Mesendoderm (in vitro differentiated cells): ENCODE measurements around the gene THAP5.
"Not testable (repeated sequence)": the region's sequence is repeated elsewhere in the genome, so short reads cannot be mapped to it uniquely, and the experiment has no call there.

Experiments used
- DNase-seq: peaks from one replicate; pipeline ENCODE4 v3.0.0; 2013
- H2AK5ac ChIP-seq: 2 replicates; pipeline ENCODE4 v1.6.1; 2013; ENCODE audit warnings: low read length, inconsistent platforms
- H2BK120ac ChIP-seq: 2 replicates; pipeline ENCODE4 v1.6.1; 2013; ENCODE audit warnings: low read depth, mild to moderate bottlenecking, low read length, moderate library complexity, mixed read lengths
- H2BK15ac ChIP-seq: replicated peaks from 2 replicates; pipeline ENCODE4 v1.6.1; 2013; ENCODE audit warnings: low read depth, mild to moderate bottlenecking, moderate library complexity
- H2BK5ac ChIP-seq: 2 replicates; pipeline ENCODE4 v1.6.1; 2013; ENCODE audit warnings: low read length, inconsistent platforms
- H3K18ac ChIP-seq: 2 replicates; pipeline ENCODE4 v1.6.1; 2013; ENCODE audit warnings: mild to moderate bottlenecking, low read length, mixed read lengths
- H3K23ac ChIP-seq: one replicate; pipeline ENCODE4 v1.6.1; 2013; ENCODE audit warnings: low read length
- H3K27ac ChIP-seq: 2 replicates; pipeline ENCODE4 v1.5.1; 2013; ENCODE audit warnings: low read depth, mild to moderate bottlenecking, inconsistent platforms, low read length, moderate library complexity
- H3K27me3 ChIP-seq: 2 replicates; pipeline ENCODE4 v1.6.1; 2013; ENCODE audit warnings: low read length, control low read depth, mild to moderate bottlenecking, inconsistent platforms; ENCODE audit not compliant: insufficient read depth, poor library complexity
- H3K36me3 ChIP-seq: 2 replicates; pipeline ENCODE4 v1.6.1; 2013; ENCODE audit warnings: low read length, inconsistent platforms; ENCODE audit not compliant: control insufficient read depth, insufficient read depth
- H3K4ac ChIP-seq: one replicate; pipeline ENCODE4 v1.6.1; 2013; ENCODE audit warnings: low read depth, mild to moderate bottlenecking, low read length, moderate library complexity
- H3K4me1 ChIP-seq: 2 replicates; pipeline ENCODE4 v1.6.1; 2013; ENCODE audit warnings: low read depth, low read length, inconsistent platforms; ENCODE audit not compliant: control insufficient read depth
- H3K4me2 ChIP-seq: 2 replicates; pipeline ENCODE4 v1.6.1; 2013; ENCODE audit warnings: low read length
- H3K4me3 ChIP-seq: 2 replicates; pipeline ENCODE4 v1.5.1; 2013; ENCODE audit warnings: mild to moderate bottlenecking, low read length
- H3K56ac ChIP-seq: one replicate; pipeline ENCODE4 v1.6.1; 2013; ENCODE audit warnings: low read length
- H3K79me1 ChIP-seq: 2 replicates; pipeline ENCODE4 v1.6.1; 2013; ENCODE audit warnings: low read length, inconsistent platforms
- H3K79me2 ChIP-seq: 2 replicates; pipeline ENCODE4 v1.6.1; 2013; ENCODE audit warnings: mild to moderate bottlenecking, low read length; ENCODE audit not compliant: control insufficient read depth, insufficient read depth
- H3K9ac ChIP-seq: 2 replicates; pipeline ENCODE4 v1.6.1; 2013; ENCODE audit warnings: low read length, inconsistent platforms
- H4K5ac ChIP-seq: one replicate; pipeline ENCODE4 v1.6.1; 2013; ENCODE audit warnings: low read length
- H4K8ac ChIP-seq: one replicate; pipeline ENCODE4 v1.6.1; 2013; ENCODE audit warnings: low read depth, mild to moderate bottlenecking, control low read depth, low read length, moderate library complexity
- WGBS: extraction: QIAGEN DNeasy Blood & Tissue Kit; methylation state at CpG from one replicate; pipeline ENCODE4 v1.1.7; 2013; ENCODE audit warnings: low lambda C conversion rate, missing lambda C conversion rate; ENCODE audit not compliant: insufficient coverage; ENCODE audit errors: extremely low coverage; 5-methylcytosine and 5-hydroxymethylcytosine counted together

THAP5 gene

GRCh38 chr7:108556665-108557064, 12.8 kb downstream of the THAP5 start:
- H3K56ac ChIP-seq, H2BK120ac ChIP-seq, H3K4me1 ChIP-seq, H4K8ac ChIP-seq, H4K5ac ChIP-seq, H3K4ac ChIP-seq, H3K23ac ChIP-seq, H3K27me3 ChIP-seq, H3K27ac ChIP-seq, H3K4me2 ChIP-seq, DNase-seq, H3K36me3 ChIP-seq, H3K4me3 ChIP-seq, H3K79me1 ChIP-seq, H3K18ac ChIP-seq, H3K79me2 ChIP-seq, H2BK15ac ChIP-seq, H2BK5ac ChIP-seq, H3K9ac ChIP-seq, H2AK5ac ChIP-seq: not testable (repeated sequence)

GRCh38 chr7:108548141-108548896, 21.2 kb downstream of the THAP5 start:
- not testable (repeated sequence) for H3K79me2 ChIP-seq, H3K36me3 ChIP-seq, H3K18ac ChIP-seq, H3K27ac ChIP-seq, H2BK120ac ChIP-seq, H3K4ac ChIP-seq, H3K23ac ChIP-seq, H4K8ac ChIP-seq, H2BK15ac ChIP-seq, H3K4me1 ChIP-seq, H3K27me3 ChIP-seq, DNase-seq, H3K56ac ChIP-seq, H2BK5ac ChIP-seq, H2AK5ac ChIP-seq, H3K4me3 ChIP-seq, H3K4me2 ChIP-seq, H3K9ac ChIP-seq, H3K79me1 ChIP-seq, H4K5ac ChIP-seq
- no CpG with 5 or more reads among the region's 2 CpGs for WGBS

GRCh38 chr7:108541478-108541877, 28.0 kb downstream of the THAP5 start:
- Histone ChIP-seq H2AK5ac (no peak overlapping the region), H2BK5ac (no peak overlapping the region), H4K8ac (no peak overlapping the region), H3K23ac (no peak overlapping the region), H2BK15ac (no peak overlapping the region), H4K5ac (no peak overlapping the region), H3K27ac (no peak overlapping the region), H3K79me1 (no peaks in the 10 kb centered on the region), H3K4ac (no peak overlapping the region), H3K4me2 (no peak overlapping the region), H3K18ac (no peak overlapping the region), H3K4me3 (no peak overlapping the region), H3K9ac (no peak overlapping the region), H3K56ac (no peak overlapping the region), H3K79me2 (no peaks in the 10 kb centered on the region), H3K27me3 (no peaks in the 10 kb centered on the region), H3K36me3 (no peaks in the 10 kb centered on the region), H2BK120ac (no peak overlapping the region), H3K4me1 (no peaks in the 10 kb centered on the region)
- 100% methylated on average over 1 of the region's 2 CpGs for WGBS
- DNase-seq: no peak

GRCh38 chr7:108538685-108539084, 30.8 kb downstream of the THAP5 start:
- H2AK5ac ChIP-seq, H2BK5ac ChIP-seq, H3K36me3 ChIP-seq, H3K4me3 ChIP-seq, H2BK15ac ChIP-seq, H3K79me2 ChIP-seq, H3K27me3 ChIP-seq, H3K27ac ChIP-seq, H3K18ac ChIP-seq, DNase-seq, H2BK120ac ChIP-seq, H4K5ac ChIP-seq, H3K4me1 ChIP-seq, H3K56ac ChIP-seq, H3K9ac ChIP-seq, H3K23ac ChIP-seq, H3K79me1 ChIP-seq, H3K4ac ChIP-seq, H3K4me2 ChIP-seq, H4K8ac ChIP-seq: not testable (repeated sequence)
- WGBS: no CpG with 5 or more reads among the region's 4 CpGs

GRCh38 chr7:108538236-108538635, 31.3 kb downstream of the THAP5 start:
- not testable (repeated sequence) for H3K4me1 ChIP-seq, H3K23ac ChIP-seq, H4K8ac ChIP-seq, H2BK120ac ChIP-seq, H3K4me2 ChIP-seq, H2AK5ac ChIP-seq, H3K4me3 ChIP-seq, H3K36me3 ChIP-seq, H3K56ac ChIP-seq, H3K27ac ChIP-seq, H2BK15ac ChIP-seq, H3K27me3 ChIP-seq, H3K4ac ChIP-seq, H2BK5ac ChIP-seq, DNase-seq, H3K79me2 ChIP-seq, H4K5ac ChIP-seq, H3K9ac ChIP-seq, H3K79me1 ChIP-seq, H3K18ac ChIP-seq
- no CpG with 5 or more reads among the region's 2 CpGs for WGBS

GRCh38 chr7:108537229-108537628, 32.3 kb downstream of the THAP5 start:
- H3K4ac ChIP-seq: no peak overlapping the region
- no peak overlapping the region for H4K5ac ChIP-seq
- H2BK120ac ChIP-seq: no peak overlapping the region
- H3K4me1 ChIP-seq: no peaks in the 10 kb centered on the region
- no peak overlapping the region for H2BK15ac ChIP-seq
- H3K56ac ChIP-seq: no peak overlapping the region
- H2AK5ac ChIP-seq: no peak overlapping the region
- H3K79me2 ChIP-seq: no peaks in the 10 kb centered on the region
- H3K4me3 ChIP-seq: no peak overlapping the region
- H4K8ac ChIP-seq: no peak overlapping the region
- H3K23ac ChIP-seq: no peak overlapping the region
- no peak overlapping the region for H3K18ac ChIP-seq
- no peak for DNase-seq
- WGBS: no CpG with 5 or more reads among the region's 2 CpGs
- no peak overlapping the region for H2BK5ac ChIP-seq
- H3K27ac ChIP-seq: no peak overlapping the region
- H3K9ac ChIP-seq: no peak overlapping the region
- no peaks in the 10 kb centered on the region for H3K27me3 ChIP-seq
- H3K4me2 ChIP-seq: no peak overlapping the region
- H3K36me3 ChIP-seq: no peaks in the 10 kb centered on the region
- H3K79me1 ChIP-seq: no peaks in the 10 kb centered on the region
